ENCODE data around the gene EPAS1. TPM values are rescaled to one million over a fixed set of nuclear protein-coding genes. Genes with fewer than 3 reads are reported as not detected.
A peak's percentile ranks its signal among the peaks of the same experiment; 100 is the strongest.

EPAS1 gene
- total and polyA plus RNA-seq, 2 of the 8 experiments (the other 6 are each of a cell fraction or from before 2014, with no cell fraction given) = 2.0 to 4.9 TPM

- CTCF ChIA-PET (ENCODE audit: partially characterized antibody) = interaction anchor here (0.5 to 2.4 kb wide), 5 partner anchors 9 to 267 kb away, joined by 3 to 13 read pairs (median 3); no protein-coding TSS in a partner anchor
- H2AK5ac ChIP-seq (ENCODE audit: low read depth, low read length) = no peak overlapping the region
These were observed 21.2 kb upstream of the EPAS1 start for GRCh38 chr2:46275995-46276394.

More at GRCh38 chr2:46275995-46276394, 21.2 kb upstream of the EPAS1 start:
- Histone ChIP-seq H3K4me2 (ENCODE audit: insufficient read depth in 1 of 2, low read depth in 2 of 2, low read length in 2 of 2) (no peak overlapping the region; a peak in 1 of 4 replicates), H3K23me2 (ENCODE audit: low read depth, low read length) (no peaks in the 10 kb centered on the region; the same call in 1 of the 2 replicates), H3K4me1 (replicated peaks in 1 of 4; ENCODE audit: control insufficient read depth in 3 of 4, insufficient read depth in 4 of 4, low read length in 3 of 4) (peaks cover 0 to 2% (median under 1%) of the 10 kb centered on the region in 4 experiments; a peak in 2 of 7 replicates), H3K23ac (ENCODE audit: insufficient read length) (no peak overlapping the region), H3K79me1 (ENCODE audit: low read depth, low read length) (no peaks in the 10 kb centered on the region), H3K79me2 (ENCODE audit: control insufficient read depth in 1 of 2, insufficient read depth in 2 of 2, low read length in 2 of 2) (no peaks in the 10 kb centered on the region), H2BK5ac (ENCODE audit: low read depth, low read length) (no peak overlapping the region), H3K56ac (replicated peaks; ENCODE audit: insufficient read length, low read depth, low read length) (no peak overlapping the region), H4K5ac (ENCODE audit: insufficient read length, low read depth, low read length) (no peak overlapping the region), H3K9me3 (ENCODE audit: insufficient read depth in 2 of 2, low read depth in 1 of 2, low read length in 1 of 2) (no peaks in the 10 kb centered on the region), H2BK12ac (ENCODE audit: low read depth, low read length) (no peak overlapping the region), H2BK20ac (ENCODE audit: low read length) (no peak overlapping the region), H3K36me3 (ENCODE audit: control insufficient read depth in 2 of 4, insufficient read depth in 4 of 4, low read length in 3 of 4) (no peaks in the 10 kb centered on the region), H3K14ac (ENCODE audit: insufficient read length) (no peak overlapping the region), H2AFZ (ENCODE audit: low read length) (peak overlapping the region; percentile 26; the same call in 1 of the 2 replicates), H2BK120ac (replicated peaks; ENCODE audit: low read depth, low read length) (no peak overlapping the region), H3K9ac (replicated peaks in 1 of 4; ENCODE audit: extremely low read depth in 1 of 4, low read depth in 3 of 4, low read length in 3 of 4) (no peak overlapping the region), H4K20me1 (replicated peaks in 1 of 2; ENCODE audit: control insufficient read depth in 1 of 2, insufficient read depth in 2 of 2, low read length in 2 of 2) (no peaks in the 10 kb centered on the region), H3K18ac (ENCODE audit: extremely low read depth, low read length) (no peak overlapping the region), H2BK15ac (ENCODE audit: low read length) (no peak overlapping the region), H4K91ac (replicated peaks; ENCODE audit: insufficient read length, low read length) (peak overlapping the region; percentile 37), H3K27ac (ENCODE audit: low read depth, low read length) (no peak overlapping the region), H4K8ac (ENCODE audit: extremely low read depth, insufficient read depth, low read length) (no peak overlapping the region; the same call in 1 of the 2 replicates), H3K4ac (replicated peaks; ENCODE audit: insufficient read length, low read depth, low read length) (no peak overlapping the region), H3K4me3 (ENCODE audit: extremely low read depth in 1 of 4, insufficient read depth in 2 of 4, low read depth in 3 of 4, low read length in 4 of 4) (no peak overlapping the region), H3K27me3 (replicated peaks in 1 of 4; ENCODE audit: control insufficient read depth in 3 of 4, extremely low read depth in 1 of 4, insufficient read depth in 3 of 4, low read length in 3 of 4) (no peaks in the 10 kb centered on the region; a peak in 1 of 7 replicates)
- POLR2A ChIA-PET (ENCODE audit: partially characterized antibody) = interaction anchor here (0.5 kb wide), 1 partner anchor 138 kb away, joined by 3 read pairs; no protein-coding TSS in a partner anchor
- FAIRE-seq = no peak
- WGBS, 2 experiments (ENCODE audit: extremely low coverage in 1 of 2, insufficient coverage in 1 of 2, insufficient read length in 1 of 2, insufficient replicate concordance in 2 of 2, low coverage in 1 of 2, low lambda C conversion rate in 2 of 2, missing lambda C conversion rate in 1 of 2) = 60% methylated on average over 20 of the region's 20 CpGs; no CpG with 5 or more reads in 1 of the 2 experiments
- TF ChIP-seq TCF12 (IDR thresholded peaks at IDR 0.05; ENCODE audit: low read depth, low read length) (no peak), TAF1 (IDR thresholded peaks at IDR 0.05; ENCODE audit: low read depth, low read length) (no peak), KDM5A (IDR thresholded peaks at IDR 0.05; ENCODE audit: low read length) (no peak), JUN (IDR thresholded peaks at IDR 0.05; ENCODE audit: low read depth, low read length) (no peak), POU5F1 (IDR thresholded peaks at IDR 0.05; ENCODE audit: low read depth, low read length) (no peak), E2F6 (IDR thresholded peaks at IDR 0.05) (peak; percentile 87), EGR1 (IDR thresholded peaks at IDR 0.05; ENCODE audit: borderline replicate concordance, low read depth, low read length) (no peak), RFX5 (IDR thresholded peaks at IDR 0.05; ENCODE audit: borderline replicate concordance, low read depth, low read length) (no peak), BACH1 (IDR thresholded peaks at IDR 0.05; ENCODE audit: low read length) (no peak), GABPA (IDR thresholded peaks at IDR 0.05; ENCODE audit: borderline replicate concordance, insufficient read depth, low read length) (no peak), RAD21 (IDR thresholded peaks at IDR 0.05 in 1 of 2, conservative IDR thresholded peaks at IDR 0.05 in 1 of 2; ENCODE audit: low read depth in 2 of 2, low read length in 2 of 2) (no peak), CHD2 (IDR thresholded peaks at IDR 0.05; ENCODE audit: low read length) (no peak), SP1 (IDR thresholded peaks at IDR 0.05; ENCODE audit: low read depth, low read length) (no peak)
- TF ChIP-seq, protein P1, sequence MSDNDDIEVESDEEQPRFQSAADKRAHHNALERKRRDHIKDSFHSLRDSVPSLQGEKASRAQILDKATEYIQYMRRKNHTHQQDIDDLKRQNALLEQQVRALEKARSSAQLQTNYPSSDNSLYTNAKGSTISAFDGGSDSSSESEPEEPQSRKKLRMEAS (IDR thresholded peaks at IDR 0.05) = peak; percentile 67
- peak in 1 of 2 experiments; percentile 71 for DNase-seq (ENCODE audit: low read depth in 1 of 2, low spot score in 2 of 2)
